A375 (cell line): ENCODE results near the gene CELA1. TPM values are rescaled to one million over a fixed set of nuclear protein-coding genes. Genes with fewer than 3 reads are reported as not detected.

Source experiments
- total RNA-seq: library from RNA; depleted of rRNA; stranded (reverse); fragments of >200 nt; shearing (Covaris generic); gene quantifications from 2 replicates; pipeline ENCODE4 v1.2.3, GENCODE V29; 2014; rRNA removed

Gene CELA1
- total RNA-seq: 0.27 TPM in 1 of 2 replicates, not detected in the other

DNA sequence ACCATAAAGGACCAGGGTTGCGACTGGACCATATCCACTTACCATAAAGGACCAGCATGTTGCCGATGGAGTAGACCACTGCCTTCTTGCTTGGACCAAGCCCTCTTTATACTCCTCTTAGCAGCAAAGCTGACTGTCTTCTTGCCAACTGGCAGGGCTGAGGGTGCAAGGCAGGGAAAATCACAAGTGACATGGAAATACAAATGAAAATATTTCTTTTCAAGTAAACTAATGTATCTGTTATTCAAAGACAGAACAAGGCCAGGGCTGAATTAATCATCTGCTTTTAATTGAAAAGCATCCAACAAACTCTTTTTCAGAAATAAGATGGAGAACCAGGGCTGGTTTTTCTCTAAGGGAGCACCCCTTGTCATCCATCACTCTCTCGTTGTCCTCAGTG is at the start of gene CELA1:
Gene CELA1 (minus strand): TSS at position 99 of the 400 bp plus-strand sequence. CDS start 41 bp downstream, at position 58.

DNA sequence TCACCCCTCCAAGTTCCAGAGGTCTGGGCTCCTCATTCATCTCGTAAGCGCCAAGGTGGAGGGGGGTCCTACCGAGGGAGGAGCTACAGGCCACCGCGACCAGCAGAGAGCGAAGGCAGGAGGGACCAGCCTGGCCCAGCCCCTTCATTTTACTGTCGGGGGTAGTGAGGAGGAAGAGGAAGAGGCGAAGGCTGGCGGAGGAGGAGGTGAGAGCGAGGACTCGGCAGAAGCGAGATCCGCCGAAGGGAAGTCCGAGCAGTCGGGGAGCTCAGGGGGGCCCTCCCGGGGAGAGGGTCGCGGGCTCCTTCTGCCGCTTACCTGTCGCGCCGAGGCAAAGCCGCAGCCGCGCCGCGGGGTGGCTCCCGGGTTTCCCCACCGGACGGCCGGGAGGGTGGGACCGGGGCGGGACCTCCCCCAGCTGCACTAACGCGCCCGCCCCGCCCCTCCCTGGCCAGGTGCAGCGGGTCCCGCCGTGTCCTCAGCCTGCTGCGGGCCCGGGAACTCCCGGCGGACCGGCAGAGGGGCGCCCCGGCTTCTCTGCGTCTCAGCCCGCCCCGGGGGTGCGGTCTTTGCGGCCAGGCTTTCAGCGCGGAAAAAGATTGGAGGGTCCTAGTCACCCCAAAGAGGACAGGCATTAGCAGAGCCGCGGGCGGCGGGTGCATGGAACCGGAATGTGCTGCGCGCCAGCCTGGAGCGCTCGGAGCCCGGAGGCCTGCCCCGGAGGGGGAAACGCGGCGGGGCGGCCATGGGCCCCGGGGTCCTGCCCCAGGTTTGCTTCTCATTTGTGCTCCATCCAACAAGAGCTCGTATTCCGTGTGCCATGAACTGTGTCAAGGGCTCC is 45.0 kb upstream of the CELA1 start, which contains the start of gene GALNT6:
Gene GALNT6 (minus strand): TSS at position 124 of the 841 bp plus-strand sequence. CDS start 11,625 bp downstream, outside the sequence.

DNA sequence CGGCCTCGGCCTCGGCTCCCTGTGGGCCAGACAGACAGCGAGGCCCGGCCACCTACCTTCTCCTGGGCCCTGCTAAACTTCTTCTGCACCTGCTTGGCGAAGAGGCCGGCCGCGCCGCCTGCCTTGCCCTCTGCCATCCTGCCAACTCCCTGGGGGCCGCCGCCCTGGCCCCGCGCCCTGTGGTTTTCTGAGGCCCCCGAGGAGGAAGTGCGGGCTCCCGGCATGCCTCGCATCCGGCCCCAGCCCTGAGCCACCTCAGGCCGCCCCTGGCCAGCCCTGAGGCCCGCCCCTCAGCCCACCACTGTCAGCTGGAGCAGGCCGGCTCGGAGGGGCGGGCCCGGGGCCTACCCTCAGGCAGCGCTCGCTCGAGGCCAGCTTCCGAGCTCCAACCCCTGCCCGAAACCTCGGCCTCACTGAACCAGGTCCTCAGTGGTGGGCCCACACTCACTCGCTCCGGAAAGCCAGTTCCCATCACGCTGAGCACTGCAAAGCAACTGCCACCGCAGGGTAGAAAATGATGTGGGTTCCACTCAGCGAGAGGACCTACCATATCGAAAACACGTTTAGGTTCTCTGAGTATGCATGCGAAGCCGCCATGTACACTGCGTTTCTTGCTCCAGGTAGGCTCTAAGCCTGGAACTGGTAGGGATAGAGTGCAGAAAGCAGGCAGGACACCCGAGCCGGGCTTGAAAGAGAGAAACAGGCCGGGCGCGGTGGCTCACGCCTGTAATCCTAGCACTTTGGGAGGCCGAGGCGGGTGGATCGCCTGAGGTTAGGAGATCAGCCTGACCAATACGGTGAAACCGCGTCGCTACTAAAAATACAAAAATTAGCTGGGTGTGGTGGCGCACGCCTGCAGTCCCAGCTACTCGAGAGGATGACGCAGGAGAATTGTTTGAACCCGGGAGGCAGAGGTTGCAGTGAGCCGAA is 22.2 kb downstream of the CELA1 start, which contains the start of gene BIN2:
Gene BIN2 (minus strand): TSS at position 209 of the 930 bp plus-strand sequence. CDS start 72 bp downstream, at position 137.

Other genes starting within 250 kb of the CELA1 start
- 10.6 and 12.0 TPM in 2 replicates for gene TFCP2, start 173.5 kb downstream of the CELA1 start, total RNA-seq
- 2.0 and 4.0 TPM in 2 replicates for gene POU6F1, start 128.6 kb downstream of the CELA1 start, total RNA-seq
- 99.5 and 131 TPM in 2 replicates for gene DAZAP2, start 107.9 kb downstream of the CELA1 start, total RNA-seq
- gene SMAGP, start 76.3 kb downstream of the CELA1 start, total RNA-seq: 19.7 and 25.6 TPM in 2 replicates
- gene BIN2, start 22.5 kb downstream of the CELA1 start, total RNA-seq: not detected in 2 replicates
- 8.0 and 9.7 TPM in 2 replicates for gene GALNT6, start 44.7 kb upstream of the CELA1 start, total RNA-seq
- 3.7 and 5.1 TPM in 2 replicates for gene SLC4A8, start 78.2 kb upstream of the CELA1 start, total RNA-seq
- gene SCN8A, start 244.6 kb upstream of the CELA1 start, total RNA-seq: 2.0 and 5.9 TPM in 2 replicates